MV-4-11 (cell line): ENCODE measurements around the gene B4GAT1.
A peak's percentile ranks its signal among the peaks of the same experiment; 100 is the strongest.

Experiments
- DNase-seq: peaks from one replicate; lab custom pipeline; 2025; lab: John Stamatoyannopoulos, UW

B4GAT1 gene

DNA sequence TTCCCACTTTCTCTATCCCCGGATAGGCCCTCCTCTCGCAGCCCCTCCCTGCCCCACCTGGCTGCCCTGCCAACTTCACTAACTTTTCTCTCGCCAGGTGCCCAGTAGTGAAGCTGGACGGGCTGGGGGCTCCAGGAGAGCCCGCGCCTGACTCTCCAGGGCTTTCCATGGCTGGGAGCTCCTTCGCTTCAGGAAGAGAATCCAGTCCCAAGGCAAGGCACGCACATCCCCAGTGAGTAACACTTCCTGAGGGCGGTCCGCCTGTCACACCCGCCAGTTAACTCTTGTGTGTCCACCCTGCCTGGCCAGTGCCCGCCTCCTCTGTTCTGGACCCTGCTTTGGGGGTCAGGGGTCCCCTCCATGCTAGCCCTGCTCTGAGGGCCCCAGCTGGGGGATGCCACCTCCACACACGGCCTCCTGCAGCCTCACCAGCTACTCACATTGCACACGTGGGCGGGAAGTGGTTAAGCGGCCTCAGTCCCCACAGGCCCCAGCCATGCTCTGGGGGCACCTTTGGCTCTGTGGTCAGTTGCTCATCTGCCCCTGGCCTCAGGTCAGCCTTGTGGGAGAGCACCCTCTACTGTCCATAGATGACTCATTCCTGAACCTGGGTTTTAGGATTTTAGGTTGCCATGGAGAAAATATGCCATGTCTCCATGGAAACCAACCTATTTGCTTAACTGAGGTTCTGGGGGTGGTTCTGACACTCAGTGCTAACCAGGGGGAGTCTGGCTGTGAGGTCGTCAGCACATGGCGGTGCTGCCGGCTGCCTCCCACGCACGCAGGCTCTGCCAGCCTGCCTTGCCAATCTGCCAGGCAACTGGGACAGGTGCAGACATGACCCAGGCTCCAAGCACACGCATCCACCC, 11.0 kb downstream of the B4GAT1 start, which contains the start of gene RIN1:
Gene RIN1 (minus strand): TSS at position 201 of the 869 bp plus-strand sequence. CDS start 32 bp downstream, at position 169.
- peak; percentile 93 for DNase-seq

DNA sequence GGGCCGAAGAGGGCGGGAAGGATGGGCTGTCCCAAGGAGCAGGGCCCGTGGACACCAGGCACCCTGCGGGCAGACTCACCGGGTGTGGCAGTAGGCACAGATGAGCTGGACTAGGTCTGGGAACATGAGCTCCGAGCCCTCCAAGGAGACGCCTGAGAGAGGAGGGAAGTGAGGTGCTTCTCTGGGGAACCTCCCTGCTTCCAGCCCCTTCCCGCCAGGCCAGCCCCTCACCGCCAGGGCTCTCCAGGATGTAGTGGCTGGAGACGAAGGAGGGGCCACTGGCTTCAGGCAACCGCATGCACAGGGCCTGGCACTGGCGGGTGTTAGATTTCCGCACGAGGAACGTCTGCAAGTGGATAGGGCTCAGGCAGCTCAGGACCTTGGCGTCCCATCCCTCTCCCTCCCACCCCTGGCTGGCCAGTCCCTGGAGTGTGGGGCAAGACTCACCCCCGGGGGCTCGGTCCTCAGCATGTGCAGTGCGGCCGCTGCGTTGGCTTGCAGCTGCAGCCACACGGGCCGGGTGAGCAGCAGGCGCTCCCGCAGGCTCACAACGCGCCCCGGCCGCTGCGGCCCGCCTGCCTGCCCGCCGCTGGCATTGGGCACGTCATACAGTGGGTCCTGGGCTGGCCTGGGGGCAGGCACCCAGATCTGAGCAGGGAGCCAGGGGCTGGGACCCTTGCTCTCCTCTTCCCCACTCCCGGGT, 11.7 kb downstream of the B4GAT1 start:
- DNase-seq: peak; percentile 40

GRCh38 chr11:66334605-66335442, 12.6 kb downstream of the B4GAT1 start:
- peak; percentile 61 for DNase-seq

DNA sequence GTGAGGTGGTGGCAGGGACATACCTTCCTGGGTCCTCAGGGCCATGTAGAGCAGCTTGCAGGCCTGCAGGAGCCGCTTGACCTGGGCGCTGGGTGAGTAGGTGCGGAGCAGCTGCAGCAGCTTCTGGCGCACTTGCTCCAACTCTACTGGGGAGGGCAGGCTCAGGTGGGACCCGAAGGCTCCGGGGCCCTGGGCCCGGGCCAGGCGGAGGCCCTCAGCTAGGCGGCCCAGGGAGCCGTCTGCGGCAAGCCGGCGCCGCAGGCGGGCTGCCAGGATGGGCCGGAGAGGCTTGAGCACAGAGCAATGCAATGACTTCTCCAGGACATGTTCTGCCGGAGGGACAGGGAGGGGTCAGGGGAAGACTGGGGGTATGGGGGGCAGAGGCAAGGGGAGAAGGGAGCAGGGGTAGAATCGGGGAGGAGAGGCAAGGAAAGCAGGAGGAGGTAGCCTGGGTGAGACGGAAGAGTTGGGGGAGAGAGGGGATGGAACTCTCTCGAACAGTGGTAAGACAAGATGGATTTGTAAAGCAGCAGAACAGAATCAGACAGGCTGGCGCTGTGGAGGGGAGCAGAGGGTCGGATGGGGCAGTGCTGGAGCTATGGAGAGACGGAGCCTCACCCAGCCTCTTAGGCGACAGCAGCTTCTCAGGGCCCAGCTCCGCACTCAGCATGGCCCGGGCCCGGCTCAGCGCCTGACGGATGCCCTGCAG, 13.4 kb downstream of the B4GAT1 start:
- no peak for DNase-seq

GRCh38 chr11:66333220-66333877, 14.1 kb downstream of the B4GAT1 start:
- no peak for DNase-seq

DNA sequence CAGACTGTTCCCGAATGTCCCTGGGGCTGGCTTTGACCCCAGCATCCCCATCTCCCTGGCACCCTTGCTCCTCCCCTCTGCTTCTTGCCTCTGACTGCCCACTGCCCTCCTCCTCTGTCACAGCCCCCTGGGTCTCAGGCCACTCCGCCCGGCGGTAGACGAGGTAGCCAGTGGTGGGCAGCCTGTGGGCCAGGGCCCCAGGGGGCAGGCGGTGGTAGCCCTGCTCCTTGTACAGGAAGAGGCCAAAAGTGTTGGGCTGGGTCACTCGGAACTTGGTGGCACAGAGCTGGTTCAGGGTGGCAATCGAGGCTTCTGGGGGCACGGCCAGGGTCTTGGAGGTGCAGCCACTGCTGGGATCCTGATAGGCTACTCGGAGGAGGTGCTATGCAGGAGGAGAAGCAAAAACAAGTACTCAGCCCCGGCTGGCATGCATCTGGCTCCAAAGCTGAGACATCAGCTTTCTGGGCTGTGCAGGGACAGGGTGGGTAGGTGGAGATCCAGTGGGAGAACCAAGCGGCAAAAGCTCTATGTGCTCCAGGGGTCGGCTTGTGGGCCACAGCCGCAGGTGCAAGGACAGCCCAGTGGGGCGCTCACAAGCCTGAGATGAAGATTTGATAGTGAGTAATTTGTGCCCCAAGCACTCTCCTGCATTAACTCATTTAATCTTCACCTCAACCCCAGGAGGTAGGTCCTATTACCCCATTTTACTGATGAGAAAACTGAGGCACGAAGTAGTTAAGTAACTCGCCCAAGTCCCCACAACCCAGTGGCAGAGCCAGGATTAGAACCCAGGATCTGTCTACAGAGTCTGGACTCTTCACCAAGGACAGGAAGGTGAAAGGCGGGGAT, 14.8 kb downstream of the B4GAT1 start:
- no peak for DNase-seq

- no peak for DNase-seq
Observed at GRCh38 chr11:66331542-66332370, 15.7 kb downstream of the B4GAT1 start.

DNA sequence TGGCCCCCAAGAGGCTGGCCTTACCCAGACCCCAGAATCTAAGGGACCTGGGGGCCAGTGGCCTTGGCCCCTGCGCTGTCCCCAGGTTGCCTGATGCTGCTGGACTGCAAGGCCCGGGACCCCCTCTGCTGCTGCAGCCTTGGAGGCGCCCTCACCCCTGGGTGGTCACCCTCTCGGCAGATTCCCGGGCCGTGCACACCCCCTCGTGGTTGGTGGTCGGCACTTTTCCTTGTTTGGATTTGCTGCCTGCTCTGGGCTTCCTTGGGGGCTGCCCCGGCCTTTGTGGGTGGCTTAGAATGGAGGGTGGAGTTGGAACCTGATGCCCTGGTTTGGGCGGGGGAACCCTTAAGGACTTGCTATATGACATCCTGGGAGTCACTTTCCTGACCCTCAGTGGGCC, 16.5 kb downstream of the B4GAT1 start:
- no peak for DNase-seq

DNA sequence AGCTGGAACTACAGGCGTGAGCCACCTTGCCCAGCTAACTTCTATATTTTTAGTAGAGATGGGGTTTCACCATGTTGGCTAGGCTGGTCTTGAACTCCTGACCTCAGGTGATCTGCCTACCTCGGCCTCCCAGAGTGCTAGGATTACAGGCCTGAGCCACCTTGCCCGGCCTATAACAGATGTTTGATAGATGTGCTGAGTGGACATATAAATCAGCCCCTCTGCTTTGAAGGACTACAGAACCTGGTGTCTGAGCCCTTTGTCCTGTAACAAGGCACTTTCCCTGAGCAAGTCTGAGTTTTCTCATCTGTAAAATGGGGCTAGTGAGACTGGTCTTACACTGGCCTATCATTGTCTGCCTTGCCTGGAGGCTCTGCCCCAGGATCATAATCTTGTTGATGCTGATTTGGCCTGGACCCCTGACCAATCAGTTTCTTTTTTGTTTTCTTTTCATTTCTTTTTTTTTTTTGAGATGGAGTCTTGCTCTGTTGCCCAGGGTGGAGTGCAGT, 18.2 kb downstream of the B4GAT1 start:
- DNase-seq: no peak

- peak; percentile 75 for DNase-seq
Observed at GRCh38 chr11:66328302-66329144, 18.9 kb downstream of the B4GAT1 start.

DNA sequence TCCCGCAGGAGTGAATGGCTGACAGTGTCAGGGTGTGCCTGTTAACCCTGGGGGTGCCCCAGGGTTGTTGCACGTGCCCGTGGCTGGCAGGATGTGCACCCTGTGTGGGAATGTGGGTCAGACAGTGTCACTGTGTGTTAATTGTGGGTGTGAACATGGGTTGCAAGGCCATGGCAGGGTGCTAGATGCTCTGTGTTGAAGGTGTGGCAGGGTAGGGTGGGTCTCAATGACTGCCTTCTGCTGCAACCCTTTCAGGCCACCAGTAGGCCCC, 19.5 kb downstream of the B4GAT1 start:
- no peak for DNase-seq

GRCh38 chr11:66327171-66328030, 20.0 kb downstream of the B4GAT1 start:
- DNase-seq: no peak

- DNase-seq: no peak
Observed at GRCh38 chr11:66326261-66327111, 20.9 kb downstream of the B4GAT1 start.

DNA sequence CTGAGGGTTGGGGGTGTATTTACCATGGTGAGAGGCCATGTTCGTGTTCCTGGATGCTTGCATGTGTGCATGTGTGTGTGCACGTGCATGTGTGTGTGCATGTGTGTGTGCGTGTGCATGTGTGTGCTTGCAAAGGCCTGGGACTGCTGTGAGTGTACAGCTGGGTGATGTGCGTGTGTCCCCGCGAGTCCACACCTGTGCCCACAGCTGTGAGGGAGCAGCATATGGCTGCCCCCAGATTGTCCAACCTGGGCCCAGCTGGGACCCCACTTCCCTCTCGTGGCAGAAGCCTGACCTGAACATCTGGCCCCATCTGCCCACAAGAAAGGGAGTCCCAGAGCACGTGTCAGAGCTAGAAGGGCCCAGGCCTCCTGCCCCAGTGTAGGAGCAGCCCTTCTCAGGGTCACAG, 22.2 kb downstream of the B4GAT1 start:
- DNase-seq: peak; percentile 54

DNA sequence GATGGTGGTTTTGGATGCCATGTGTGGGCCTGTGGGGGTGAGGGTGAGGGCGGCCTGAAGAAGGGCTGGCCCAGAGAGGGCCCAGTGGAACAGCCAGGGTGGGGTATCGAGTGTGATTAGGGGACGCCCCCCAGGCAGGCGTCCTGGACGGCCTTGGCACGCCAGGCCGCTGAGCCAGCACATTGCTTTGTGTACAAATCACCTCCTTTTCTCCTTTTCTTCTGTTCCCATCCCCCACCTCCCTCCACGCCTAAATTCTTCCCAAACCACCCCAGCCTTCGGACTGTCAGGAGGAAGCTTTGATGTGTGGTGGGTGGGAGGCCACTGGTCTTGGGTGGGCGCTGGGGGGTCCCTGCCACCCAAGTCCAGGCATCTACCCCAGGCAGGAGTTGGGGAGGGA, 22.8 kb downstream of the B4GAT1 start:
- DNase-seq: no peak

GRCh38 chr11:66323684-66324083, 23.7 kb downstream of the B4GAT1 start:
- DNase-seq: no peak
